CD14-positive monocyte (primary cell): ENCODE results near the gene C2CD4D. TPM values are rescaled to one million over a fixed set of nuclear protein-coding genes. Genes with fewer than 3 reads are reported as not detected.

Experiments used
- DNase-seq, 3 donors: peaks; one replicate each; pipeline ENCODE4 v3.0.0-alpha.2; 2011 to 2022
- H2AFZ ChIP-seq: 2 replicates; pipeline ENCODE4 v1.6.0; 2012; ENCODE audit warnings: mild to moderate bottlenecking, low read depth, low read length, inconsistent platforms; ENCODE audit not compliant: insufficient read depth, poor library complexity, severe bottlenecking
- H3K27ac ChIP-seq, 2 donors: 1 replicate in 1 of 2; 2 replicates in 1 of 2; pipeline ENCODE4 v1.5.1; 2012 to 2013; ENCODE audit warnings: low read length in 2 of 2, control low read depth in 1 of 2, inconsistent platforms in 1 of 2, low read depth in 1 of 2, mild to moderate bottlenecking in 1 of 2
- H3K27me3 ChIP-seq, 2 donors: one replicate each; pipeline versions ENCODE4 v1.6.0 to v1.6.1; 2011 to 2013; ENCODE audit warnings: low read length in 2 of 2; ENCODE audit not compliant: control insufficient read depth in 2 of 2, insufficient read depth in 2 of 2
- H3K36me3 ChIP-seq, 2 donors: replicated peaks in 1 of 2; 1 replicate in 1 of 2; 2 replicates in 1 of 2; pipeline versions ENCODE4 v1.5.1 to v1.6.1; 2012 to 2013; ENCODE audit warnings: low read length in 2 of 2, control low read depth in 1 of 2, inconsistent platforms in 1 of 2, mild to moderate bottlenecking in 1 of 2; ENCODE audit not compliant: insufficient read depth in 2 of 2, control insufficient read depth in 1 of 2
- H3K4me1 ChIP-seq, 2 donors: 1 replicate in 1 of 2; 2 replicates in 1 of 2; pipeline versions ENCODE4 v1.5.1 to v1.6.1; 2012 to 2013; ENCODE audit warnings: low read length in 2 of 2, control low read depth in 1 of 2, inconsistent platforms in 1 of 2, mild to moderate bottlenecking in 1 of 2, moderate library complexity in 1 of 2; ENCODE audit not compliant: insufficient read depth in 2 of 2, control insufficient read depth in 1 of 2
- H3K4me2 ChIP-seq: replicated peaks from 2 replicates; pipeline ENCODE3; 2012; ENCODE audit warnings: low read length, moderate library complexity, mild to moderate bottlenecking; ENCODE audit not compliant: poor library complexity, severe bottlenecking; ENCODE audit errors: extremely low read depth
- H3K4me3 ChIP-seq, 3 experiments: fragments of 200-600 bp in 1 of 3; sonication (generic) in 1 of 3; replicated peaks in 1 of 3; 1 replicate in 2 of 3; 2 replicates in 1 of 3; pipeline ENCODE4 v1.5.1; 2011 to 2013; ENCODE audit warnings: low read length in 3 of 3, mild to moderate bottlenecking in 3 of 3, control low read depth in 2 of 3, low read depth in 2 of 3, inconsistent platforms in 1 of 3, moderate library complexity in 1 of 3
- H3K79me2 ChIP-seq: 2 replicates; pipeline ENCODE4 v1.6.0; 2012; ENCODE audit warnings: mild to moderate bottlenecking, control low read depth, inconsistent platforms, low read length, moderate library complexity; ENCODE audit not compliant: insufficient read depth
- H3K9ac ChIP-seq: 2 replicates; pipeline ENCODE4 v1.6.0; 2017; ENCODE audit warnings: low read length, mild to moderate bottlenecking; ENCODE audit not compliant: insufficient read depth, poor library complexity, severe bottlenecking
- H3K9me3 ChIP-seq, 2 donors: replicated peaks in 1 of 2; 1 replicate in 1 of 2; 2 replicates in 1 of 2; pipeline versions ENCODE4 v1.5.1 to v1.6.1; 2012 to 2013; ENCODE audit warnings: low read length in 2 of 2, control low read depth in 1 of 2; ENCODE audit not compliant: control insufficient read depth in 1 of 2, insufficient read depth in 1 of 2
- H4K20me1 ChIP-seq: 2 replicates; pipeline ENCODE4 v1.6.0; 2012; ENCODE audit warnings: mild to moderate bottlenecking, low read length, control low read depth, moderate library complexity; ENCODE audit not compliant: insufficient read depth
- H3K27ac Mint-ChIP-seq, 7 donors: one replicate each; pipeline ENCODE4 v1.8.0; 2020; ENCODE audit warnings: mild to moderate bottlenecking in 7 of 7, mixed read lengths in 7 of 7, moderate library complexity in 6 of 7, inconsistent platforms in 2 of 7
- H3K27me3 Mint-ChIP-seq, 3 donors: one replicate each; pipeline ENCODE4 v1.8.0; 2021 to 2022; ENCODE audit warnings: low read depth in 3 of 3, mild to moderate bottlenecking in 3 of 3, mixed read lengths in 3 of 3, moderate library complexity in 3 of 3, inconsistent platforms in 1 of 3
- H3K36me3 Mint-ChIP-seq, 2 donors: one replicate each; pipeline ENCODE4 v1.8.0; 2020; ENCODE audit warnings: mixed read lengths in 2 of 2, inconsistent platforms in 1 of 2, mild to moderate bottlenecking in 1 of 2
- H3K4me1 Mint-ChIP-seq: one replicate; pipeline ENCODE4 v1.8.0; 2020; ENCODE audit warnings: mild to moderate bottlenecking, mixed read lengths
- H3K4me3 Mint-ChIP-seq, 2 donors: one replicate each; pipeline ENCODE4 v1.8.0; 2020; ENCODE audit warnings: mild to moderate bottlenecking in 2 of 2, mixed read lengths in 2 of 2, moderate library complexity in 1 of 2
- H3K9me3 Mint-ChIP-seq, 7 donors: one replicate each; pipeline ENCODE4 v1.8.0; 2020 to 2022; ENCODE audit warnings: mixed read lengths in 7 of 7, mild to moderate bottlenecking in 6 of 7, moderate library complexity in 6 of 7, inconsistent platforms in 2 of 7
- WGBS: methylation state at CpG from one replicate; pipeline ENCODE4 v1.1.5; 2013; ENCODE audit warnings: missing lambda C conversion rate; ENCODE audit not compliant: insufficient coverage; 5-methylcytosine and 5-hydroxymethylcytosine counted together
- intact Hi-C, 2 donors: fragments of 100-400 bp; cut with micrococcal nuclease; formaldehyde crosslinking; loops; one replicate each; pipeline versions ENCODE4 v1.15.0 to v1.15.1; 2023
- polyA plus RNA-seq, 3 donors: library from polyadenylated mRNA; depleted of rRNA in 1 of 3; unstranded in 2 of 3; stranded (reverse) in 1 of 3; fragments of 300-500 nt in 2 of 3; fragments of >200 nt in 1 of 3; fragmentation: Illumina TruSeq in 2 of 3; gene quantifications; 1 replicate in 2 of 3; 2 replicates in 1 of 3; pipeline ENCODE4 v1.2.3, GENCODE V29; 2012 to 2021
- TF ChIP-seq, protein P1 (sequence below): fragments of 200-600 bp; IDR thresholded peaks from one replicate; pipeline ENCODE4 v1.8.0; 2022; ENCODE audit warnings: antibody characterized with exemption, mild to moderate bottlenecking

C2CD4D gene
- polyA plus RNA-seq, 3 donors: not detected

- no peak overlapping the region for H3K4me3 ChIP-seq
- peaks cover 41 to 42% of the 10 kb centered on the region in 2 donors for H3K4me1 ChIP-seq
- no peaks in the 10 kb centered on the region for H3K36me3 Mint-ChIP-seq
- H3K4me3 Mint-ChIP-seq: no peak overlapping the region
- H3K4me2 ChIP-seq: no peak overlapping the region
- no peak overlapping the region for H3K9ac ChIP-seq
- H3K9me3 ChIP-seq: no peaks in the 10 kb centered on the region
- TF ChIP-seq, protein P1, sequence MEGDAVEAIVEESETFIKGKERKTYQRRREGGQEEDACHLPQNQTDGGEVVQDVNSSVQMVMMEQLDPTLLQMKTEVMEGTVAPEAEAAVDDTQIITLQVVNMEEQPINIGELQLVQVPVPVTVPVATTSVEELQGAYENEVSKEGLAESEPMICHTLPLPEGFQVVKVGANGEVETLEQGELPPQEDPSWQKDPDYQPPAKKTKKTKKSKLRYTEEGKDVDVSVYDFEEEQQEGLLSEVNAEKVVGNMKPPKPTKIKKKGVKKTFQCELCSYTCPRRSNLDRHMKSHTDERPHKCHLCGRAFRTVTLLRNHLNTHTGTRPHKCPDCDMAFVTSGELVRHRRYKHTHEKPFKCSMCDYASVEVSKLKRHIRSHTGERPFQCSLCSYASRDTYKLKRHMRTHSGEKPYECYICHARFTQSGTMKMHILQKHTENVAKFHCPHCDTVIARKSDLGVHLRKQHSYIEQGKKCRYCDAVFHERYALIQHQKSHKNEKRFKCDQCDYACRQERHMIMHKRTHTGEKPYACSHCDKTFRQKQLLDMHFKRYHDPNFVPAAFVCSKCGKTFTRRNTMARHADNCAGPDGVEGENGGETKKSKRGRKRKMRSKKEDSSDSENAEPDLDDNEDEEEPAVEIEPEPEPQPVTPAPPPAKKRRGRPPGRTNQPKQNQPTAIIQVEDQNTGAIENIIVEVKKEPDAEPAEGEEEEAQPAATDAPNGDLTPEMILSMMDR: no peak
- H3K36me3 ChIP-seq: no peaks in the 10 kb centered on the region
- H3K27ac Mint-ChIP-seq: peak overlapping the region in 1 of 7 donors; percentile 9
- 97% methylated on average over 6 of the region's 6 CpGs for WGBS
- intact Hi-C loops: no loop called here
- H3K27me3 ChIP-seq: no peaks in the 10 kb centered on the region
- H3K79me2 ChIP-seq: no peaks in the 10 kb centered on the region
- peaks cover 53% of the 10 kb centered on the region for H3K4me1 Mint-ChIP-seq
- no peak overlapping the region for H2AFZ ChIP-seq
- DNase-seq: no peak
- H3K9me3 Mint-ChIP-seq: peaks cover 0 to 8% (median 3%) of the 10 kb centered on the region in 7 donors
- peaks cover 0 to 3% (median 1%) of the 10 kb centered on the region in 3 donors for H3K27me3 Mint-ChIP-seq
- H4K20me1 ChIP-seq: no peaks in the 10 kb centered on the region
- no peak overlapping the region for H3K27ac ChIP-seq
Observed at GRCh38 chr1:151858886-151859665, 19.5 kb upstream of the C2CD4D start.

DNA sequence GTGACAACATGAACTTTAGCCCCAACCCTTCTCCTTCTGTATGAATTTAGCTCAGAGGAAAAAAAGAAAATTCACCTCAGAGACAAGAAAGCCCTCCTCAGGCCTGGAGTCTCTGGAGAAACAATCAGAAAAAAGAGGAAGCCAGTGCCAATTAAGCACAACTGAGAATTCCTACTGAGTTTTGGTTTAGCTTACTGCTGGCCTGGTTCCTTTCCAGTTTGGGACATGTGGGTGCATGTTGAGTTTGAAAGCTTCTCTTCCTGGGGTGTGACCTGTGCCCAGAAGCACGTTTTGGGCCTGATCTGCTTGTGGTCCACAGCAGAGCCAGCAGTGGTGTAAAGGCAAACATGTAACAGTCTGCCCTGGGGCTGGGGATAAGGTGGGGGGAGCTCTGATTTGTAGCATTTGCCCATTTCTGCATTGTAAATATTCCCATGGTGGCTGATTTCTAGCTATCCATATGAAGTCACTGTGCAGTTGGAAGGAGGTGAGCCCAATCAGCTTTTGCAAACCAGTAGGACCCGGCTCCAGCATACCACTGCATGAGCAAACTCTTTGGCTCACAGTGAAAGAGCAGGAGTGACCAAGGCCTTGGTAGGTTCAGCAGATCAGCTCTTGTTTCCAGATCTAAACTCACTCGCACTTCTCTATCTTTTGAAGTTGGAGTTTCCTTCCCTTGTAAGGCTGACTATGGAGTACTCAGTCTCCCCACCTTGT lies 18.6 kb upstream of the C2CD4D start:
- H3K27ac Mint-ChIP-seq: peak overlapping the region in 1 of 7 donors; percentile 73
- no peaks in the 10 kb centered on the region for H3K36me3 Mint-ChIP-seq
- Histone ChIP-seq H3K4me1 (peaks cover 41 to 42% of the 10 kb centered on the region in 2 donors), H4K20me1 (no peaks in the 10 kb centered on the region), H3K36me3 (no peaks in the 10 kb centered on the region), H3K27me3 (no peaks in the 10 kb centered on the region), H3K9ac (no peak overlapping the region), H2AFZ (peak overlapping the region; percentile 6), H3K4me2 (no peak overlapping the region), H3K27ac (no peak overlapping the region), H3K79me2 (no peaks in the 10 kb centered on the region), H3K4me3 (no peak overlapping the region), H3K9me3 (no peaks in the 10 kb centered on the region)
- peaks cover 1 to 3% (median 3%) of the 10 kb centered on the region in 3 donors for H3K27me3 Mint-ChIP-seq
- H3K9me3 Mint-ChIP-seq: peaks cover 0 to 8% (median 3%) of the 10 kb centered on the region in 7 donors
- 36% methylated on average over 3 of the region's 3 CpGs for WGBS
- TF ChIP-seq, protein P1: no peak
- H3K4me3 Mint-ChIP-seq: no peak overlapping the region
- intact Hi-C loops: no loop called here
- no peak for DNase-seq
- peaks cover 58% of the 10 kb centered on the region for H3K4me1 Mint-ChIP-seq
